T-helper 1 cell treated with Interleukin-12 subunit alpha and Interleukin-12 subunit beta and Interleukin-4 antibody, amounts not matched to agents 30 ng/mL and 1 ng/mL, for 36 hours (primary cell): ENCODE measurements around the gene GDF3. TPM values are rescaled to one million over a fixed set of nuclear protein-coding genes. Genes with fewer than 3 reads are reported as not detected.

Source experiments
- intact Hi-C: fragments of 100-400 bp; cut with micrococcal nuclease; formaldehyde crosslinking; loops from one replicate; pipeline ENCODE4 v1.15.1; 2024
- total RNA-seq: library from RNA; stranded (reverse); gene quantifications from 2 replicates; pipeline ENCODE4 v1.2.3, GENCODE V29; 2022

The GDF3 gene
- total RNA-seq, 1 donor from 2014 or later: not detected

DNA sequence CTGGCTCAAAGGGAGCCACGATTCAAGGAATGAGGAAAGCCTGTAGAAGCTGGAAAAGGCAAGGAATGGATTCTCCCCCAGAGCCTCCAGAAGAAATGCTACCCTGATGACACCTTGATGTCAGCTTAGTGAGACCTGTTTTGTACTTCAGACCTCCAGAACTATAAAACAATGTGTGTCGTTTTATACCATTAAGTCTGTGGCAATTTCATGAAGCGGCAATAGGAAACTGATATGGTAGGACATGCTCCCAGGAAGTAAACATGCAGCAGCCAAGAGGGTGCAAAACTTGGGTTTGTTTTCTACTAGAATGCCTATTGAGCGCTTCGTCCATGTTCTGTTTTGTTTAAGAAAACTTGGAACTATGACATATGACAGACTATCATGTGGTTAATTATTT lies 27.4 kb downstream of the GDF3 start:
- intact Hi-C loops: no loop called here

DNA sequence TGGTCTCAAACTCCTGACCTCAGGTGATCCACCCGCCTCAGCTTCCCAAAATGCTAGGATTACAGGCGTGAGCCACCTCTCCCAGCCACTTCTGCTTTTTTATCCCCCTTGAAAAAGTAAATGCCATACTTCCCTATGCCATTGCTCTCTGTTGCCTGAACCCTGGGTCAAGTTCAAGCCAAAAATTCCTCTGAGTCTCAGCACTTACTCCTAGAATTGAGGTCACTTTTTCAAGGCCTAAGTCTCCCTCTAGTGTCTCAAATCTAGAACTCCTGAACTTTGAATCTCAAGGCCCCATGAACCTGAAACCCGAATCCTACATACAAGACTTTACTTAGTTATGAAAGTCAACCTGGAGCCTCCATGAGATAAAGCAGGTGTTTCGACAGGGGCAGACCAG lies 28.4 kb downstream of the GDF3 start:
- intact Hi-C loops: no loop called here

DNA sequence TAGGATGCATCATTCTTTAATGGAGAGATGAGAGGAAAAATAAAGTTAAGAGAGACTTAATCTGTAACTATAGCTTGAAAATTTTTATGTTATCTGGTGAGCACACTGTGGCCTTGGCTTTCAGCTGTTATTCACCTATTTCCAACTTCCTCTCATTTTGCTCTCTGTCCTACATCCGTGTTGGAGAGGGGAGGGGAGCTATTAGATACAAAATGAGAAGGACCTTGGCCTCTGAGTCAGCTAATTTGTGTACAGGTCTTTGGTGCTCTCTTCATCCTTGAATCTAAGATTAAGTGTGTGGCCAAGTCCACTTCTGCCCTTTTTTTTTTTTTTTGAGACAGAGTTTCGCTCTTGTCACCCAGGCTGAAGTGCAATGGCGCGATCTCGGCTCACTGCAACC lies 29.0 kb downstream of the GDF3 start:
- intact Hi-C loops: no loop called here

DNA sequence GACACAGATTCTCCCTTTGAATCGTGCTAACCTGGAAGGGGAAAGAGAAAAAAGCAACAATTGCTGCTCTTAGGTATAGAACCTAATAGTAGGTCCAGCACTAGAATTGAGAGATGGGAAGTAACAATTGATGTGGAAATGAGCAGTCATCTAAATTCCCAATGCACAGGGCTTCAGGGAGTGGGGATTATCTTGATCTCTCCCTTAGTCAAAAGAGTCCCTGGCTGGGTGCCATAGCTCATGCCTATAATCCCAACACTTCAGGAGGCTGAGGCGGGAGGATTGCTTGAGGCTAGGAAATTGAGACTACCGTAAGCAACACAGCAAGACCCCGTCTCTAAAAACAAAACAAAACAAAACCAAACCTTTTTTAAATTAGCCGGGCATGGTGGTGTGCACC lies 33.8 kb downstream of the GDF3 start:
- intact Hi-C loops: loop anchor here (5.0 kb wide), 1 partner anchor 146 kb away; no protein-coding TSS in a partner anchor

DNA sequence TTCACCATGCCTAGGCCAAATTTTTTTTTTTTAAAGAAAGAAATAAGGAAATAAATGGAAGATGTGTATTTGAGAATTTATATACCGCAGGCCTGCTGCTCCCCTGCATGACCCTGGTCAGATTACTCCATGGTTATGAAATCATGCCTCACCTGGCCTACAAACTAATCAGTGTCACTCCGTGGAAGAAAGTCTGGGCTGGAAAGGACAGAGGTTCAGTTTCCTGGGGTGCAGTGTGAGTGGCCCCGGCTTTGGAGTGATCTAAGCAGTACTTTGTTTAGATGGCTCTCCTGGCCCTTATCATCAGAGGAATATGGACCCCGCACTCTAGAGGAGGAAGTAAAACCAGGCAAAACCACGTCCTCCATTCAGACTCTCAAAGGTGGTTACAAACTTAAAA lies 39.5 kb downstream of the GDF3 start:
- intact Hi-C loops: no loop called here

DNA sequence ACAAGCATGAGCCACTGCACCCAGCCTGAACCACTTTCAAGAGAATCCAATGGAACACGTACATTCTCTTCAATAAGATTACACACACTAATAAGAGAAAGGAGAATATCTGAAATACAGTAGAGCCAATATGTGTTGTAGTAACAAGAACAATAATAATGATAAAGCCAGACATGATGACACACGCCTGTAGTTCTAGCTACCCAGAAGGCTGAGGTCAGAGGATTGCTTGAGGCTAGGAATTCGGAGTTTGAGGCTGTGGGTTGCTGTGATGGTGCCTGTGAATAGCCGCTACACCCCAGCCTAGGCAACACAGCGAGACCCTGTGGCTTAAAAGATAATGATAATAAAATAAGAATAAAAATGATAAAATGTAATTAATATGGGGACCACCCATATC lies 45.5 kb downstream of the GDF3 start:
- intact Hi-C loops: no loop called here

DNA sequence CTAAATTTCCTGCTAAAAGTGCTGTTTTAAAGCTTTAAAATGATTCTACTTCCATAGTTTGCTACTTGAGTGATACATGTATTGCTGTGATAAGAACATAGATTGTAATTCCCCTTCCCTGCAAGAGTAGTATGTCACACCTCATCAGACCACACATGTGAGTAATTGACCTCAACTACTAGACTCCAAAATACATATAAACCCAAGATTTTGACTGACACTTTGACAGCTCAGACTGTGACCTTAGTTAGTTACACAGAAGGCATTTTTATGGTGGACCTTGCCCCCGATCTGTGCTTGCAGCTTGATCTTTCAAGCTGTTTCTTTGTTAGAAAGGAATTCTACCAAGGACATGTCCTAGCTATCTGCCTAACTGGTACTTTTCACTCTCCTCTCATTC lies 48.5 kb downstream of the GDF3 start:
- intact Hi-C loops: loop anchor here (10.0 kb wide), 1 partner anchor 348 kb away; no protein-coding TSS in a partner anchor

DNA sequence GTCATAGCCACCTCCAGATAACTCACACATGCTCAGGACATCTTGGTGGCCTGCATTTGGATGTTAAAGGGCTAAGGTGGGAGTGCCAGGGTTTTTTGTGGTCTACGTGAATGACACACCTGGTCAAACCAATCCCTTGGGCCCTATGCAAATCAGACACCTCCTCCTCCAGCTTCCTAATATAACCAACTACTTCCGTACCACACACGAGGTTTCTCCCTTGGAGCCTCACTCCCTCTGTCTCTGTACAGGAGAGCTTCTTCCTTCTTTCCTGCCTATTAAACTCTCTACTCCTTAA lies 49.4 kb downstream of the GDF3 start:
- intact Hi-C loops: loop anchor here (10.0 kb wide), 1 partner anchor 349 kb away; no protein-coding TSS in a partner anchor

DNA sequence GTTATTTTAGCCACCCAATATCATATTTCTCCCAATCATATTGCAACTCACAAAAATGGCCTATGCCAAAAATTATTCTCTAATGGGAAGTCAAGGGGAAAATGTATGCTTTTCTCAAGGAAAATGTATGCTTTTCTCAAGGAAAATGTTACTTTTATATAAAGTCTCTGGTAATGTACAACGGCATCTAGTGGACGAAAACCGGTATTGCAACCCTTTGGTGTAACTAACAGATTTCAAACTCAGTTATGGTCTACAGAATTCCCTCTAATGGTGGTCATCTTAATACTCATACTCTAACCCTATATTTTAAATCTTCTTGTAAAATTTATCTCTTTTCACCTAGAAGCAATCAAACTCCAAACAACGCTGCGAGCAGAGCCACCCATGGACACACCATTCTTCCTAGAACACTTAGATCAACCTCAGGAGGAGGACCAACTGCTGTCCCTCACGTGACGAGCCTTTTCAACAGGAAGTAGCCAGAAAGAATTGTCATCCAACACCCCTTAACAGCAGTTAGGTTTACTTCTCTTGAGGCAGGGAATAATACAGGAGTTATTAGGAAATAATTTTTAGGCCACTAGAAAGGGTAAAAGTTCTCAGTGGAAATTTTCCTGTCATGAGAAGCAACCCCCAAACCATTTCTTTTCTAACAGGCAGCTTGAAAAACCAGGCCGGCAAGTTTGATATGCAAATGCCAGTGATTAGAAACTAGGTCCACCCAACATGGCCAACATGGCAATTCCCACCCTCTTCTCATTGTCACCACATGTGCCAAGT lies 50.0 kb downstream of the GDF3 start:
- intact Hi-C loops: loop anchor here (10.0 kb wide), 1 partner anchor 349 kb away; no protein-coding TSS in a partner anchor

DNA sequence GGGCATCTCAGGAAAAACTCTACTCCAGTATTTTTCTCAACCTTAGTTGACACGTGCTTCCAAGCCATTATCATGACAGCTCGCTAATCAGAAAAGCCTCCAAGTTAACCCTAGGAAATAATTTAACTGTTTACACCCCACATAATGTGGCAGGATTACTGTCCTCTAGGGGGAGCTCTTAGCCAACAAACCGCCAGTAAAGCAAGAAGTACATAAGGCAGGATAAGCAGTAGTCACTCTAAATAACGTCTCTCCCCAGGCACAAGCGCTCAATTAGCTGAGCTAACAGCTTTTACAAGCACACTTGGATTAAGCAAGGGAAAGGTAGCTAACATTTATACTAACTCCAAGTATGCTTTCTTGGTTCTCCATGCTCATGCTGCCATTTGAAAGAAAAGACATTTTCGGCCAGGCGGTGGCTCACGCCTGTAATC lies 52.7 kb downstream of the GDF3 start:
- intact Hi-C loops: loop anchor here (1.0 to 10.0 kb wide), 2 partner anchors 164 to 352 kb away; no protein-coding TSS in a partner anchor

DNA sequence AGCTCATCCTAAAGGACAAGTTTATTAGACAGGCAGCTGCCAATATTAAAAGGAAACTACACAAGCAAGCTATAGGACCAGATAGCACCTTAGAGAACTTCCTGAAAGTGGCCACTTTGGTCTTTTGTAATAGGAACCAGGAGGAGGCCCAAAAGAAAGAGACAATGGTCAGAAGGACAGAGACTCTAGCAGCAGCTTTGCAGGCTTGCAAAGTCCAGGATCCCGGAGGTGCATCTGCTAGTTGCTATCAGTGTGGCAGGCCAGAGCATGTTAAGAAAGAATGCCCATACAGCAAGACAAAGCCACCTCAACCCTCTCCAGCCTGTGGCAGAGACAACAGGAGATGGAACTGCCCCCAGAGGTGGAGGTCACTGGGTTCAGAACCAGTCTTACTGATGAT lies 53.3 kb downstream of the GDF3 start:
- intact Hi-C loops: loop anchor here (10.0 kb wide), 1 partner anchor 353 kb away; no protein-coding TSS in a partner anchor

DNA sequence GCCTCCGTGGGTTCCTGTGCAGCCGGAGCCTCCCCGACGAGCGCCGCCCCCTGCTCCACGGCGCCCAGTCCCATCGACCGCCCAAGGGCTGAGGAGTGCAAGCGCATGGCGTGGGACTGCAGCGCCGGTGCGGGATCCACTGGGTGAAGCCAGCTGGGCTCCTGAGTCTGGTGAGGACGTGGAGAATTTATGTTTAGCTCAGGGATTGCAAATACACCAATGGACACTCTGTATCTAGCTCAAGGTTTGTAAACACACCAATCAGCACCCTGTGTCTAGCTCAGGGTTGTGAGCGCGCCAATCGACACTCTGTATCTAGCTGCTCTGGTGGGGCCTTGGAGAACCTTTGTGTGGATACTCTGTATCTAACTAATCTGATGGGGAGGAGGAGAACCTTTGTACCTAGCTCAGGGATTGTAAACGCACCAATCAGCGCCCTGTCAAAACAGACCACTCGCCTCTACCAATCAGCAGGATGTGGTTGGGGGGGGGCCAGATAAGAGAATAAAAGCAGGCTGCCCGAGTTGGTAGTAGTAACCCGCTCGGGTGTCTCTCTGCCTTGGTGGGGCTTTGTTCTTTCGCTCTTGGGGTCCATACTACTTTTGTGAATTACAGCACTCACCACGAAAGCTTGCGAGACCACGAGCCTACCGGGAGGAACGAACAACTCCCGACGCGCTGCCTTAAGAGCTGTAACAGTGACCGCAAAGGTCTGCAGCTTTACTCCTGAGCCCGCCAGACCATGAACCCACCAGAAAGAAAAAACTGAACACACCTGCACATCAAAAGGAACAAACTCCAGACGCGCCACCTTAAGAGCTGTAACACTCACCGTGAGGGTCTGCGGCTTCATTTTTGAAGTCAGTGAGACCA lies 55.2 kb downstream of the GDF3 start:
- intact Hi-C loops: loop anchor here (10.0 kb wide), 1 partner anchor 354 kb away; no protein-coding TSS in a partner anchor

Other genes starting within 250 kb of the GDF3 start
- gene CD163, start 192.0 kb downstream of the GDF3 start, total RNA-seq: not detected in 2 replicates
- not detected in 2 replicates for gene APOBEC1, start 29.9 kb downstream of the GDF3 start, total RNA-seq
- gene DPPA3, start 15.7 kb upstream of the GDF3 start, total RNA-seq: not detected in 2 replicates
- not detected in 2 replicates for gene CLEC4C, start 51.6 kb upstream of the GDF3 start, total RNA-seq
- gene NANOGNB, start 69.4 kb upstream of the GDF3 start, total RNA-seq: not detected in 2 replicates
- not detected in 2 replicates for gene NANOG, start 93.6 kb upstream of the GDF3 start, total RNA-seq
- 0.10 TPM in 1 of 2 replicates, not detected in the other for gene SLC2A14, start 177.1 kb upstream of the GDF3 start, total RNA-seq
- gene SLC2A3, start 240.4 kb upstream of the GDF3 start, total RNA-seq: 351 and 353 TPM in 2 replicates